GM21390 (cell line): ENCODE measurements around the gene DLGAP5.
A peak's percentile ranks its signal among the peaks of the same experiment; 100 is the strongest.

ENCODE experiments used
- ATAC-seq: cut with Tn5 transposase; IDR thresholded peaks from one replicate; pipeline ENCODE4 v1.9.1; 2021; ENCODE audit not compliant: unreplicated experiment

Gene DLGAP5, protein sequence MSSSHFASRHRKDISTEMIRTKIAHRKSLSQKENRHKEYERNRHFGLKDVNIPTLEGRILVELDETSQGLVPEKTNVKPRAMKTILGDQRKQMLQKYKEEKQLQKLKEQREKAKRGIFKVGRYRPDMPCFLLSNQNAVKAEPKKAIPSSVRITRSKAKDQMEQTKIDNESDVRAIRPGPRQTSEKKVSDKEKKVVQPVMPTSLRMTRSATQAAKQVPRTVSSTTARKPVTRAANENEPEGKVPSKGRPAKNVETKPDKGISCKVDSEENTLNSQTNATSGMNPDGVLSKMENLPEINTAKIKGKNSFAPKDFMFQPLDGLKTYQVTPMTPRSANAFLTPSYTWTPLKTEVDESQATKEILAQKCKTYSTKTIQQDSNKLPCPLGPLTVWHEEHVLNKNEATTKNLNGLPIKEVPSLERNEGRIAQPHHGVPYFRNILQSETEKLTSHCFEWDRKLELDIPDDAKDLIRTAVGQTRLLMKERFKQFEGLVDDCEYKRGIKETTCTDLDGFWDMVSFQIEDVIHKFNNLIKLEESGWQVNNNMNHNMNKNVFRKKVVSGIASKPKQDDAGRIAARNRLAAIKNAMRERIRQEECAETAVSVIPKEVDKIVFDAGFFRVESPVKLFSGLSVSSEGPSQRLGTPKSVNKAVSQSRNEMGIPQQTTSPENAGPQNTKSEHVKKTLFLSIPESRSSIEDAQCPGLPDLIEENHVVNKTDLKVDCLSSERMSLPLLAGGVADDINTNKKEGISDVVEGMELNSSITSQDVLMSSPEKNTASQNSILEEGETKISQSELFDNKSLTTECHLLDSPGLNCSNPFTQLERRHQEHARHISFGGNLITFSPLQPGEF

GRCh38 chr14:55191203-55192053, at the start of gene DLGAP5:
DLGAP5 (minus strand) TSS chr14:55191585; CDS start chr14:55189179, 2,406 bp downstream.
- ATAC-seq, result peak; percentile 97

DNA sequence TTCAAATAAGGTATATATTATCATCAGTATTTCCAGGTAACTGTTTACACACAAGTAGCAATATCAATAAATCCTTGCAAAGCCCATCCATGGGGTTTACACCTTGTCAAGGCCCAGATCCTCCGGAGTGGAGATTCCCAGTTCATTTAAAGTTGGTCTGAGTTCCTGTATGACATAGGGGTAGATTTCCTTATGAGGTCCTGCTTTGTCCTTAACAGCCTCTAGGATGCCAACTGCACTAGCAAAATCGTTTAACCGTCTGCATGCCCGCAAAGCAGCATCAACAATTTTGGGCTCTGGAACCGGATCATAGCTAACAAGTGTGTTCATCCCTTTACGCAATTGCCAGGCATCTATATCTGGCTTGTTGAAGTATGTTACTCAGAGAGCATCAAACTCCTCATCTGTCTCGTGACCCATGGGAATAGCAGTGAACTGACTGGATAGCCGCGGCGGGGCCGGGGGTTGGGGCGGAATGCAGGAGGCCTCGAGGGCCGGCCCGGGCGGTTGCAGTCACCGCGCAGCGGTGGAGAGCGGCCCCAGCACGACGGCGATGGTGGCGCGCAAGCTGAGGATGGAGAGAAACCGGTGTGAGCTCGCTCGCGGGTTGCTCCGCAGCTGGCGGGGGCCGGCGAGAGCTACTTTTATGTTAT, 49.3 kb upstream of the DLGAP5 start:
- no peak for ATAC-seq

- no peak for ATAC-seq
These were observed 47.9 kb upstream of the DLGAP5 start for GRCh38 chr14:55239320-55239719.

- ATAC-seq, result no peak
These were observed 46.8 kb upstream of the DLGAP5 start for GRCh38 chr14:55238019-55238680.

DNA sequence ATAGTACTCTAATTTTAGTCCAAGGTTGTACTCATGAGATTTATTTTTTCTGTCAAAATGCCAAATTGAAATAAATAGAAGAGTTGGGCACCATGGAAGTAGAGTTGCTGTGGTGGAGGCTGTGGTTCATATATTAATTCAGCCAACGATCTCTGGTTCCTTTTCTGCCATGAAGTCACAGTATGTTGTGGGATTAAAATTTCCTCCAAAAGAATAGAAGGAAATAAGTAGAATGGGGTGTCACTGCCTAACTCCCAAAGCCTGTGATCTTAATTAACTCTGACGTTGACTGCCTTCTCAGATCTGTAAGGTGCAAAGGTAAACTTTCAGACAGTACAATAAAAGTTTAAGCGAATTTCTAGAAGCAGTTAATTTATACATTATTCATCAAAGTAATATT, 42.2 kb upstream of the DLGAP5 start:
- ATAC-seq, result no peak

DNA sequence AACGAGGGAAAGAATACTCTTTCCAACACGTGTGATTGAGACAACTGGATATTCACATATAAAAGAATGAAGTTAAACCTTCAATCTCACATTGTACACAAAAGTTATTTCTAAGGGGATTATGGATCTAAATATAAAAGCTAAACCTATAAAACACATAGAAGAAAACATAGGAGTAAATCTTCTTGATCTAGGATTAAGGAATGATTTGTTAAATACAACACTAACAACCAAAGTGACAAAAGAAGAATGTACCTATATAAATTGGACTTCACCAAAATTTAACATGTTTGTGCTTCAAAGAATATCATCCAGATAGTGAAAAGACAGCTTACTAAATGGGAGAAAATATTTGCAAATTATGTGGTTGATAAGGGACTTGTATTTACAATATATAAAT, 36.9 kb upstream of the DLGAP5 start:
- no peak for ATAC-seq

- ATAC-seq, result no peak
These were observed 32.0 kb upstream of the DLGAP5 start for GRCh38 chr14:55223364-55223763.

GRCh38 chr14:55221968-55222367, 30.6 kb upstream of the DLGAP5 start:
- ATAC-seq, result no peak

DNA sequence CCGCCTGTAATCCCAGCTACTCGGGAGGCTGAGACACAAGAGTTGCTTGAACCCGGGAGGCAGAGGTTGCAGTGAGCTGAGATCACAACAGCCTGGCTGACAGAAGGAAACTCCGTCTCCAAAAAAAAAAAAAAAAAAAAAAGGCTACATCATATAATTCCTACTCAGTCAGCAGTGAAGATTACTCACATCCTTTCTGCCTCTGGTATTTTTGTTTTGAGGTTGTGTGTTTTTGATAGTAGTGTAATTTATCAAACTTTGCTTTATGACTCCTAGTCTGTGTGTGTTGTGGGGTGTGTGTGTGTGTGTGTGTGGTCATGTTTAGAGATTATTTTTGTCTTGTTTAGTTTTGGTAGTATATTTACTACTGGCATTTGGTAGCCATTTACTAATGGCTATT, 29.8 kb upstream of the DLGAP5 start:
- ATAC-seq, result no peak

DNA sequence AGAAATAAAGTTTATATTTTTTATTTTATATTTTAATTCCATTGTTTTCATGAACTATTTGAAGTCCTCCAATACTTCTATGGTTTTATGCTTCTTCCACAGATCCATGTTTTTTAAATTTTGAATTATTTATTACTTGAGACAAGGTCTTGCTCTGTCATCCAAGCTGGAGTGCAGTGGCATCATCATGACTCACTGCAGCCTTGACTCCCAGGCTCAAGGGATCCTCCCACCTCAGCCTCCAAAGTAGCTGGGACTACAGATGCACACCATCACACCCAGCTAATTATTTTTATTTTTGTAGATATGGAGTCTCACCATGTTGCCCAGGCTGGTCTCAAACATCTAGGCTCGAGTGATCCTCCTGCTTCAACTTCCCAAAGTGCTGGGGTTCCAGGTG, 28.8 kb upstream of the DLGAP5 start:
- ATAC-seq, result no peak

DNA sequence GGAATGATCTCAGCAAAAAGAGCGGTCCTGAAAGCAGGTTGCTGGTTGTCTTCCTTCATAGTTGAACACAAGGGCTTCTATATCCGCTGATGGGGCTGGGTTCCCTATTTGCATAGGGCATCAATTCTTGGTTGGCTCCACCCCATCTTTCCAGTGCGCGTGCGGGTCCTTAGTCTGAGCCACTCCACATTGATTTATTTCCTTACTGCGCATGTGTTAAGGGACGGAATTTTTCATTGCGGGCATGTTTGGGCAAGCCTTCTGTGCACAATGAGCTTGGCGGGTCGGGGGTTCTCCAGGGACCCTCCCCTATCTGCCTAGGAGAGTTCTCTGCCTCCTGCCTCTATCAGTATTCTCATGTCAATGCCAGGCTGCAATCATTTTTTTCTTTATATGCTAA, 21.2 kb upstream of the DLGAP5 start:
- no peak for ATAC-seq

- ATAC-seq, result no peak
These were observed 16.4 kb upstream of the DLGAP5 start for GRCh38 chr14:55207832-55208231.

- ATAC-seq, result no peak
These were observed 14.8 kb upstream of the DLGAP5 start for GRCh38 chr14:55206175-55206693.

GRCh38 chr14:55201219-55202101, 10.1 kb upstream of the DLGAP5 start:
- ATAC-seq, result no peak

DNA sequence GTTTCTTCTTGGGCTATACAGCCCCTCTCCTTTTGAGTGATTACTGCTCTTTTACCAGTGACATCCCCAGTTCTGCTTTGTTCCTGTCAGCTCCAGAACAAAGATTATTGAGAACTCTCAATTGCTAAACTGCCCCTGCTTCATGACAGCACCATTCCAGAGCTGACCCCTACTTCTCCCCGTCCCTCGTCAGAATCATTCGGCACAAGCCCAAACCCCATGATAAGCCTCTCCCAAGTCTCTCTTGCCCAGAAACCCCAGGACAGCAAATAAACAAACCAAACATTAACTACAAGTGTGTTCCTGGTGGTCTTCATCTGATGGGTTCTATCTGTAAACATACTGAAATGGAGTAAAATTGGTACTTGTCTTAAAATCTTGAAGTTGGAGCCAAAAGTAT, 9.3 kb upstream of the DLGAP5 start:
- ATAC-seq, result no peak

DNA sequence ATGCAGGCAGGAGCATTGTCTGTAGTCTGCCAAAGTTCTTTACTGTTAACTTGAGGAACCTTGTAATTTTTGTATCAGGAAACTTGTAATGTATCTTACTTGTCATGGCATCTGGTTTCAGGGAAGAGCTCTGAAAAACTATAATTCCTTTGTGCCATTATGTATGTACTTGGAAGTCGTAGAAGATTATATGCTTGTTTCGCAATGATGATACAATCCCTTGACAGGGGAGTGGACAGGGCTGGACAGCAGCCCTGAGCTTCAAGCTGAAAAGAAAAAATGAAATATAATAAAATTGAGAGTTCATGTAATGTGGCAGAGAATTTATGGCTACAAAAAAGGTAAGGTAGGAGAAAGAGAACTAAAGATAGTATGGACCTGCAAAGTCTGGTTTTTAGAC, 7.4 kb upstream of the DLGAP5 start:
- no peak for ATAC-seq

DNA sequence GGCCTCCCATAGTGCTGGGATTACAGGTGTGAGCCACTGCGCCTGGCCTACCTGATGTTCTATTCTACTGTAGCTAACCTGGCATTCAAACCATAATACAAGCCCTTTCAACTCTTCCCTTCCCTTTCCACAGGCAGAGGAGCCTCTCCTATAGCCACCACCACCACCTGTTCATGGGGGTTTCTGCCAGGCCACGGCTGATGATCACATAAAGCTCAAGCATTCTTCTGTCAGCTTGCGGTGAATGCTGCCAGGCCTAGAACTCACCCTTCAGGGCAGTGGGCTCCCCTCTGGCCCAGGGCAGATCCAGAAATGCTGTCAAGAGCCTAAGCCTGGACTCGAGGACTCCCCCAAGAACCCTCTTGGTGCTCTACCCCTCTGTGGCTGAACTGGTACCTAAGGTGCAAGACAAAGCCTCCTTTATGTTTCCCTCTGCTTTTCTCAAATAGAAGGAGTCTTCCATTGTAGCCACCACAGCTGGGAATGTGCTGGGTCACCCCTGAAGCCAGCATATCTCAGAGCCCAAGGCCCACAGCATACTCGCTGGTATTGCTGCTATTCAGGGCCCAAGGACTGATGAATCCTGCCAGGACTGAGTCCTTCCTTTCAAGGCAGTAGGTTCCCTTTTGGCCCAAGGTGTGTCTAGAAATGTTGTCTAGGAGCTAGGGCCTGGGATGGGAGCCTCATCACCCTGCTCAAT, 3.4 kb upstream of the DLGAP5 start:
- no peak for ATAC-seq

GRCh38 chr14:55192054-55192621, 753 bp upstream of the DLGAP5 start:
- ATAC-seq, result no peak
